SU-DHL-6 (cell line): ENCODE measurements around the gene TAL1.

Source experiments
- H2AFZ ChIP-seq: fragments of 200-600 bp; sonication (generic); 2 replicates; pipeline ENCODE4 v1.6.1; 2014; ENCODE audit warnings: low read depth, mild to moderate bottlenecking, moderate library complexity, mixed read lengths, antibody characterized with exemption, low read length; ENCODE audit not compliant: severe bottlenecking
- H3F3A ChIP-seq: fragments of 200-600 bp; shearing (Covaris generic); 2 replicates; pipeline ENCODE4 v1.6.0; 2016; ENCODE audit warnings: antibody characterized with exemption, mild to moderate bottlenecking; ENCODE audit not compliant: insufficient read depth
- H3K27ac ChIP-seq: fragments of 200-600 bp; sonication (generic); 2 replicates; pipeline ENCODE4 v1.5.1; 2016; ENCODE audit warnings: low read depth, mild to moderate bottlenecking, low read length, moderate library complexity, mixed read lengths
- H3K27me3 ChIP-seq: fragments of 200-600 bp; sonication (generic), shearing (Covaris generic); 2 replicates; pipeline ENCODE4 v1.6.0; 2014; ENCODE audit warnings: mild to moderate bottlenecking, low read length
- H3K36me3 ChIP-seq: fragments of 200-600 bp; sonication (generic); 2 replicates; pipeline ENCODE4 v1.6.1; 2014; ENCODE audit warnings: mild to moderate bottlenecking, low read length, mixed read lengths
- H3K4me2 ChIP-seq: fragments of 300-600, 200-600 bp; shearing (Covaris generic), sonication (generic); 2 replicates; pipeline ENCODE4 v1.6.0; 2014; ENCODE audit warnings: low read length, low read depth, mild to moderate bottlenecking; ENCODE audit not compliant: poor library complexity, severe bottlenecking
- H3K4me3 ChIP-seq: fragments of 200-600 bp; sonication (generic); 2 replicates; pipeline ENCODE4 v1.5.1; 2014; ENCODE audit warnings: antibody characterized with exemption, low read length, mild to moderate bottlenecking, mixed read lengths; ENCODE audit not compliant: insufficient read depth, poor library complexity, severe bottlenecking
- H3K79me2 ChIP-seq: fragments of 200-600 bp; sonication (generic); 2 replicates; pipeline ENCODE4 v1.6.1; 2014; ENCODE audit warnings: mild to moderate bottlenecking, low read length, moderate library complexity; ENCODE audit not compliant: insufficient read depth
- H3K9ac ChIP-seq: fragments of 200-600 bp; sonication (generic); 2 replicates; pipeline ENCODE4 v1.7.0; 2014; ENCODE audit warnings: mild to moderate bottlenecking, low read length
- H3K9me2 ChIP-seq: fragments of 200-600 bp; sonication (generic); replicated peaks from 2 replicates; pipeline ENCODE4 v1.6.1; 2014; ENCODE audit warnings: low read length; ENCODE audit not compliant: insufficient read depth
- H3K9me3 ChIP-seq: fragments of 200-600 bp; sonication (generic); 2 replicates; pipeline ENCODE4 v1.6.1; 2014; ENCODE audit warnings: low read length, mixed read lengths; ENCODE audit not compliant: insufficient read depth
- H4K20me1 ChIP-seq: fragments of 200-600 bp; sonication (generic); 2 replicates; pipeline ENCODE4 v1.6.1; 2014; ENCODE audit warnings: low read depth, mild to moderate bottlenecking, antibody characterized with exemption, low read length, moderate library complexity, mixed read lengths
- EZH2phosphoT487 ChIP-seq: fragments of 200-600 bp; sonication (generic), shearing (Covaris generic); conservative IDR thresholded peaks from 2 replicates; pipeline ENCODE4 v1.6.1; 2018; ENCODE audit warnings: mild to moderate bottlenecking, antibody characterized with exemption, low read length, moderate library complexity, mixed read lengths
- TF ChIP-seq, protein P1 (sequence below): fragments of 200-600 bp; sonication (generic); IDR thresholded peaks from one replicate; pipeline ENCODE4 v1.5.1; 2017; ENCODE audit warnings: antibody characterized with exemption, mild to moderate bottlenecking, low read length, moderate library complexity; ENCODE audit not compliant: insufficient read depth, poor library complexity, severe bottlenecking

Gene TAL1

DNA sequence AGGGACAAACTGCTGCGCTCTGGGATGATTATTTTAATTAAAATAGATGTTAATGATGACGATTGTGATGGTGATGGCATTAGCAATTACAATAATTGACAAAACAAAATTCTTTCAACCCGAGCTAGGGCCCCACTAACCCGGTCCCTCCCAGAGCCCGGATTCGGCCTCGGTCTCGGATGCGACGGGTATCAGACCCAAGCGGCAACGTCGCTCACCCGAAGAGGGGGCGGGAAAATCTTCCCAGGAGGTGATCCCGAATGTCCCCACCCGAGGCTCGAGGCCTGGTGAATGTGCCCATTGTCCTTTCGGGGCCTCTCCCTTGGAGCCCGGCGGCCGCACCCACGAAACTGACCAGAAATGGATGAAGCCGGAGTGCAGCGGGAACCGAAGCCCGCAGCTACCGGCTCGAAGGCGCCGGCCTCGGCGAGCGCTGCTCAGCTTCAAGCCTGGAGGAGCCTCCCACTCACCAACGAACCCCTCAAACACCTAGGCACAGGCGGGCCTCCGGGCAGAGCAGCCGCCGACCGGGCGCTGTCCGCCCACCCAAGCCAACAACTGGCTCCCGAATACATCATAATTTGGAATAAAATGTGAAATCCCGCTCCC is 1.2 kb downstream of the TAL1 start:
- Histone ChIP-seq H3F3A (no peaks in the 10 kb centered on the region), H3K27me3 (no peaks in the 10 kb centered on the region), H3K9me2 (no peaks in the 10 kb centered on the region), H3K27ac (no peak overlapping the region), H3K9me3 (no peaks in the 10 kb centered on the region), H3K4me2 (no peak overlapping the region), H3K79me2 (no peaks in the 10 kb centered on the region), H3K36me3 (no peaks in the 10 kb centered on the region), H3K9ac (no peak overlapping the region), H2AFZ (no peak overlapping the region), H3K4me3 (no peak overlapping the region), H4K20me1 (no peaks in the 10 kb centered on the region)
- TF ChIP-seq, protein P1, sequence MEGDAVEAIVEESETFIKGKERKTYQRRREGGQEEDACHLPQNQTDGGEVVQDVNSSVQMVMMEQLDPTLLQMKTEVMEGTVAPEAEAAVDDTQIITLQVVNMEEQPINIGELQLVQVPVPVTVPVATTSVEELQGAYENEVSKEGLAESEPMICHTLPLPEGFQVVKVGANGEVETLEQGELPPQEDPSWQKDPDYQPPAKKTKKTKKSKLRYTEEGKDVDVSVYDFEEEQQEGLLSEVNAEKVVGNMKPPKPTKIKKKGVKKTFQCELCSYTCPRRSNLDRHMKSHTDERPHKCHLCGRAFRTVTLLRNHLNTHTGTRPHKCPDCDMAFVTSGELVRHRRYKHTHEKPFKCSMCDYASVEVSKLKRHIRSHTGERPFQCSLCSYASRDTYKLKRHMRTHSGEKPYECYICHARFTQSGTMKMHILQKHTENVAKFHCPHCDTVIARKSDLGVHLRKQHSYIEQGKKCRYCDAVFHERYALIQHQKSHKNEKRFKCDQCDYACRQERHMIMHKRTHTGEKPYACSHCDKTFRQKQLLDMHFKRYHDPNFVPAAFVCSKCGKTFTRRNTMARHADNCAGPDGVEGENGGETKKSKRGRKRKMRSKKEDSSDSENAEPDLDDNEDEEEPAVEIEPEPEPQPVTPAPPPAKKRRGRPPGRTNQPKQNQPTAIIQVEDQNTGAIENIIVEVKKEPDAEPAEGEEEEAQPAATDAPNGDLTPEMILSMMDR: no peak
- no peak for TF ChIP-seq EZH2phosphoT487

DNA sequence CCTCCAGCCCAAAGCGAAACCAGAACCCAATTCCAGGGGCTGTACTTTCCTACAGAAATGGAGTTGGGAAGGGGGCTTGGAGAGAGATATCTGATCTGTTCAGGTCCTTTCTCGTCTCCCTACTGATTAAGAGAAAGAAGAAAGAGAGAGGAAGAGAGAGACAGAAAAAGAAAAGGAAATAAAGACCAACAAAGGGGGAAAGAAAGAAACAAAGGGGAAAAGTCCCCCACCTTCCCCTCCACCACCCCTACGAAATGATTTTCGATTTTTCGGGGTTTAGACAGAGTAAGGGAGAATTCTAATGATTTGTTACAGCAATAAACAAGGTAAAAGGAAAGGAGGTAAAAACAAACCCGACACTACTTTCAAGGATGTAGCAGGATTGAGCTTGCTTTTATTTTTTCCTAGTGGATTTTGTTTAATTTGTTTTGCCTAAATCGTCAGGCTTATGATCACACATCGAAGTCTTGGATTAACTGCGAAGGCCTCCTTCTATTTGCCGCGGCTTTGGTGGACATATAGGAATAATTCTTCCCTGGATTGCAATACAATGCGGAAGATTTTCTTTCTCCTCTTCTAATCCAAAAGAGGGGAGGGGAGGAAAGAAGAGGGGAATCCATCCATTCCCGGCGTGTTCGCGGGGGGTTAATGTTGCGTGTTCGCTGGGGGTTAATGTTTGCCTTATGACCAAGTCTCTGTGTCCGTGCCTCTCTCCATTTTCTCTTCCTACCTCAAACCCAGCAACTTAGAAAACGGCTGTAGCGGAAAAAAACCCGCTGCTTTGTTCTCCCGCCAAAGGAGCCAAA is 1.9 kb downstream of the TAL1 start:
- no peak overlapping the region for H3K4me3 ChIP-seq
- TF ChIP-seq, protein P1: no peak
- H3K9me2 ChIP-seq: no peaks in the 10 kb centered on the region
- H3K9me3 ChIP-seq: no peaks in the 10 kb centered on the region
- no peak overlapping the region for H3K9ac ChIP-seq
- no peaks in the 10 kb centered on the region for H3F3A ChIP-seq
- H3K4me2 ChIP-seq: no peak overlapping the region
- no peak overlapping the region for H2AFZ ChIP-seq
- no peaks in the 10 kb centered on the region for H3K27me3 ChIP-seq
- H3K79me2 ChIP-seq: no peaks in the 10 kb centered on the region
- H4K20me1 ChIP-seq: no peaks in the 10 kb centered on the region
- no peak overlapping the region for H3K27ac ChIP-seq
- H3K36me3 ChIP-seq: no peaks in the 10 kb centered on the region

DNA sequence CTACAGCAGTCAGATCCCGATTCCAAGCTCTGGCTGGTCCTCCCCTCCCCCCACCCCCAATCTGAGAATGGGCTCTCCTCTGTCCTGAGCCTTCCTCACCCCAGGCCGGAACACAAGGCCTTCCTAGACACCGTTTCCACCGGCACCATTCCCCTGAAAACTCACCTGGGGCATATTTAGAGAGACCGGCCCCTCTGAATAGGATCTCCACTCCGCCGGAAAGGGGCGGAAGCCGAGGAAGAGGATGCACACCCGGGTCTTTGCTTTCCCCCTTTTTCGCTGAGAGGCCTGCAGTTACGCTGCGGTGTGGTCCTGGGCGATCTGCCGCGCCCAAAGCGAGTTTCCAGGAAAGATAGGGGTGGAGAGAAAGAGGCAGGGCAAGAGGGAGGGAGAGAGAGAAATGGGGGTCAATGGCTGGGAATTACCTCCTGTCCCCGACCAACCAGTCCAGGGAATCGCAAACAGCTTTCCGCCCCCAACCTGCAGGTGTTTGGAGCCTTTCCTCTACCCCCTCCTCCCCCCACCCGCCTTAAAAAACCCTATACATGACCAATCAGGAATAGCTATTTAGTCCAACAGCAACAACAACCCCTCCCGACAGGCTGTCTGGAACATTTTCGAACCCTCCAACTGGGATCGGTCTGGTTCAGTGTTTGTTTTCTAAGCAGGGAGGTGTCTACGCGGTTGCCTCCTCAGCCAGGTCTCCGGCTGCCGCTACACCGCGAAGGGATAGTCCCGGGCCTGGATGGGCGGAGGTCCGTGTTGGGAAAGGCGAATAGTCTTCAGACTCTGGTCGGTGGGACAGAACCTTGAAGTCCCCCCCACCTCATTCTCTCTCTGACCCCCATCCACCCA is 2.8 kb downstream of the TAL1 start:
- Histone ChIP-seq H3K36me3 (no peaks in the 10 kb centered on the region), H3K9ac (no peak overlapping the region), H3K9me2 (no peaks in the 10 kb centered on the region), H3K79me2 (no peaks in the 10 kb centered on the region), H3K4me2 (no peak overlapping the region), H3K4me3 (no peak overlapping the region), H3K27me3 (no peaks in the 10 kb centered on the region), H4K20me1 (no peaks in the 10 kb centered on the region), H3K9me3 (no peaks in the 10 kb centered on the region), H3K27ac (no peak overlapping the region), H2AFZ (no peak overlapping the region), H3F3A (no peaks in the 10 kb centered on the region)
- TF ChIP-seq EZH2phosphoT487: no peak
- TF ChIP-seq, protein P1: no peak
